ENCODE measurements around the gene OR2T27. TPM values are rescaled to one million over a fixed set of nuclear protein-coding genes. Genes with fewer than 3 reads are reported as not detected.

OR2T27 gene
- total RNA-seq, 4 donors from 2014 or later, result not detected

- Histone ChIP-seq H3K36me3 (no peaks in the 10 kb centered on the region), H3K9me3 (no peaks in the 10 kb centered on the region), H3K4me3 (no peak overlapping the region), H3K27me3 (no peaks in the 10 kb centered on the region), H3K4me1 (no peaks in the 10 kb centered on the region), H3K27ac (no peak overlapping the region)
- in situ Hi-C loops (cut with MboI; ENCODE audit: low pct_ligation_motif_present in 1 of 4, low pct_unique_long_range_greater_than_20kb in 1 of 4, low sequenced_read_pairs in 3 of 4), result loop anchor here in 2 of 4 donors (10.0 kb wide), 1 partner anchor 63 kb away; no protein-coding TSS in a partner anchor
- WGBS, 2 donors (ENCODE audit: low coverage in 1 of 2), result 63 to 73% methylated on average over 7 of the region's 7 CpGs
- intact Hi-C loops (cut with DNase I; ENCODE audit: low total_unique reads), result no loop called here
- TF ChIP-seq POLR2AphosphoS5 (IDR thresholded peaks at IDR 0.05) (no peak), CTCF (IDR thresholded peaks at IDR 0.05) (no peak), EP300 (IDR thresholded peaks at IDR 0.05; ENCODE audit: low read depth) (no peak)
- DNase-seq, result no peak
These were observed 33.6 kb downstream of the OR2T27 start for GRCh38 chr1:248621770-248622169.

GRCh38 chr1:248618878-248619277 lies 36.5 kb downstream of the OR2T27 start:
- H3K27ac ChIP-seq, result no peak overlapping the region
- 4 to 7% methylated on average over 3 of the region's 3 CpGs for WGBS, 2 donors (ENCODE audit: low coverage in 1 of 2)
- in situ Hi-C loops (cut with MboI; ENCODE audit: low pct_ligation_motif_present in 1 of 4, low pct_unique_long_range_greater_than_20kb in 1 of 4, low sequenced_read_pairs in 3 of 4) (no loop called here), intact Hi-C loops (cut with DNase I; ENCODE audit: low total_unique reads) (no loop called here)
- no peaks in the 10 kb centered on the region for H3K36me3 ChIP-seq
- no peaks in the 10 kb centered on the region for H3K4me1 ChIP-seq
- DNase-seq, result peak; percentile 70
- H3K9me3 ChIP-seq, result no peaks in the 10 kb centered on the region
- no peaks in the 10 kb centered on the region for H3K27me3 ChIP-seq
- no peak for TF ChIP-seq POLR2AphosphoS5 (IDR thresholded peaks at IDR 0.05)
- TF ChIP-seq CTCF (IDR thresholded peaks at IDR 0.05), result peak in 4 of 5 experiments; percentile 44 to 61 (median 52)
- no peak overlapping the region for H3K4me3 ChIP-seq

DNA sequence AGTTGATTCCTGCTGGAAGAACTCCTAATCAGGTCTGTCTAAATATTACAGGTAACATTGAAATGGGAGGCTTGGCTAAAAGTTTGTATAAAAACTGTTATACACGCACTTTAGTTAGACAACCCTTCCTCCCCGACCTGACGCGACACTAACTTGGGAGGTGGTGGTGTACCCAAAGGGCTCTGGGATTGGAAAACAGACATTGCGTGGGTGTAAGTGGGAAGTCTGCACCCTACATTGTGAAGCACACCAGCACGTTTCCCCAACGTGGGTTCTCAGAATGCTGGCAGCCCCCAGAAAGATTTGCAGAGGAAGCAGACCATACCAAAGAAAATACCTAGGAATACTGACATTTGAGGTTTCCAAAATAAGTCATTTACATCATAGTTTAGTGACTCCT lies 37.2 kb downstream of the OR2T27 start:
- TF ChIP-seq EP300 (IDR thresholded peaks at IDR 0.05; ENCODE audit: low read depth) (no peak), POLR2AphosphoS5 (IDR thresholded peaks at IDR 0.05) (no peak), CTCF (IDR thresholded peaks at IDR 0.05) (no peak)
- Histone ChIP-seq H3K4me1 (no peaks in the 10 kb centered on the region), H3K27ac (no peak overlapping the region), H3K27me3 (no peaks in the 10 kb centered on the region), H3K9me3 (no peaks in the 10 kb centered on the region), H3K36me3 (no peaks in the 10 kb centered on the region), H3K4me3 (no peak overlapping the region)
- WGBS, 2 donors (ENCODE audit: low coverage in 1 of 2), result 67 to 77% methylated on average over 7 of the region's 7 CpGs
- DNase-seq, result no peak
- intact Hi-C loops (cut with DNase I; ENCODE audit: low total_unique reads) (no loop called here), in situ Hi-C loops (cut with MboI; ENCODE audit: low pct_ligation_motif_present in 1 of 4, low pct_unique_long_range_greater_than_20kb in 1 of 4, low sequenced_read_pairs in 3 of 4) (no loop called here)

DNA sequence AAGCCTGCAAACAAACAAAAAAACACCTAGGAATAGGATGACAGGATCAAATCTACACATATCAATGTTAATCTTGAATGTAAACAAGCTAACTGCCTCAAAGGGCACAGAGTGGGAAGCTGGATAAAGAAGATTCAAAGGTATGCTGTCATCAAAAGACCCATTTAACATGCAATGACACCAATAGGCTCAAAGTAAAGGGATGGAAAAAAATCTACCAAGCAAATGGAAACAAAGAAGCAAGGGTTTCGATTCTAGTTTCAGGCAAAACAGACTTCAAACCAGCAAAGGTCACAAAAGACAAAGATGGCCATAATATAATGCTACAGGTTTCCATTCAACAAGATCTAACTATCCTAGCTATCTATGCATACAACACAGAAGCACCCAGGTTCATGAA lies 41.6 kb downstream of the OR2T27 start:
- no peak for DNase-seq
- TF ChIP-seq CTCF (IDR thresholded peaks at IDR 0.05) (no peak), POLR2AphosphoS5 (IDR thresholded peaks at IDR 0.05) (no peak), EP300 (IDR thresholded peaks at IDR 0.05; ENCODE audit: low read depth) (no peak), POLR2A (IDR thresholded peaks at IDR 0.05) (no peak)
- in situ Hi-C loops (cut with MboI; ENCODE audit: low pct_ligation_motif_present in 1 of 4, low pct_unique_long_range_greater_than_20kb in 1 of 4, low sequenced_read_pairs in 3 of 4), result no loop called here
- intact Hi-C loops (cut with DNase I; ENCODE audit: low total_unique reads), result no loop called here
- H3K27ac ChIP-seq, result no peak overlapping the region
- H3K4me1 ChIP-seq, result no peaks in the 10 kb centered on the region
- H3K27me3 ChIP-seq, result no peaks in the 10 kb centered on the region
- 55 to 80% methylated on average over 1 of the region's 1 CpG for WGBS, 2 donors (ENCODE audit: low coverage in 1 of 2)
- no peaks in the 10 kb centered on the region for H3K9me3 ChIP-seq
- H3K36me3 ChIP-seq, result no peaks in the 10 kb centered on the region
- H3K4me3 ChIP-seq, result no peak overlapping the region
